Bronchial epithelial cell (primary cell): Measurements from ENCODE around the gene CKLF. TPM values are rescaled to one million over a fixed set of nuclear protein-coding genes. Genes with fewer than 3 reads are reported as not detected.

Experiments
- DNase-seq: peaks from one replicate; pipeline ENCODE4 v3.0.0-alpha.2; 2010; ENCODE audit warnings: low read depth
- FAIRE-seq: peaks from 2 replicates; lab custom pipeline; 2011; peaks lifted over from hg19 to GRCh38; lab: Jason Lieb, UNC
- H3K27me3 ChIP-seq: 2 replicates; pipeline ENCODE4 v1.5.1; 2011; ENCODE audit warnings: low read length; ENCODE audit not compliant: control insufficient read depth, insufficient read depth
- H3K36me3 ChIP-seq: 2 replicates; pipeline ENCODE4 v1.5.1; 2011; ENCODE audit warnings: low read length; ENCODE audit not compliant: control insufficient read depth, insufficient read depth
- H3K4me3 ChIP-seq: 2 replicates; pipeline ENCODE4 v1.5.1; 2011; ENCODE audit warnings: mild to moderate bottlenecking, low read depth, low read length, control low read depth
- CTCF ChIP-seq: IDR thresholded peaks from 2 replicates; pipeline ENCODE4 v1.5.1; 2011; ENCODE audit warnings: mild to moderate bottlenecking, moderate library complexity, low read length, control low read depth, inconsistent platforms; ENCODE audit not compliant: insufficient read depth, severe bottlenecking
- total RNA-seq: library from RNA; depleted of rRNA; stranded (reverse); fragments of >200 nt; gene quantifications from 2 replicates; pipeline ENCODE4 v1.2.1, GENCODE V29; 2014

The CKLF gene
- total RNA-seq, 1 donor from 2014 or later = 22.6 TPM

GRCh38 chr16:66539623-66540469 is 12.5 kb upstream of the CKLF start:
- peaks cover 2% of the 10 kb centered on the region for H3K36me3 ChIP-seq
- FAIRE-seq = no peak

GRCh38 chr16:66541388-66542355 is 10.7 kb upstream of the CKLF start:
- FAIRE-seq = no peak
- TF ChIP-seq CTCF = no peak
- H3K36me3 ChIP-seq = peaks cover 2% of the 10 kb centered on the region

More at GRCh38 chr16:66539623-66540469, 12.5 kb upstream of the CKLF start:
- H3K4me3 ChIP-seq = no peak overlapping the region
- TF ChIP-seq CTCF = no peak
- no peaks in the 10 kb centered on the region for H3K27me3 ChIP-seq
- DNase-seq = peak; percentile 52

GRCh38 chr16:66542396-66542795 is 10.0 kb upstream of the CKLF start:
- Histone ChIP-seq H3K27me3 (no peaks in the 10 kb centered on the region), H3K36me3 (peaks cover 2% of the 10 kb centered on the region), H3K4me3 (no peak overlapping the region)
- no peak for DNase-seq
- FAIRE-seq = no peak
- no peak for TF ChIP-seq CTCF

More at GRCh38 chr16:66541388-66542355, 10.7 kb upstream of the CKLF start:
- Histone ChIP-seq H3K4me3 (no peak overlapping the region), H3K27me3 (no peaks in the 10 kb centered on the region)
- DNase-seq = no peak

GRCh38 chr16:66543541-66543940 is 8.8 kb upstream of the CKLF start:
- Histone ChIP-seq H3K4me3 (no peak overlapping the region), H3K36me3 (peaks cover 2% of the 10 kb centered on the region), H3K27me3 (no peaks in the 10 kb centered on the region)
- no peak for FAIRE-seq
- DNase-seq = no peak
- no peak for TF ChIP-seq CTCF

- peaks cover 2% of the 10 kb centered on the region for H3K36me3 ChIP-seq
- FAIRE-seq = no peak
- no peaks in the 10 kb centered on the region for H3K27me3 ChIP-seq
- no peak overlapping the region for H3K4me3 ChIP-seq
- no peak for TF ChIP-seq CTCF
- no peak for DNase-seq
Measured at GRCh38 chr16:66544016-66544757, 8.2 kb upstream of the CKLF start.
